HepG2 (cell line): ENCODE measurements around the gene ANO6. TPM values are rescaled to one million over a fixed set of nuclear protein-coding genes. Genes with fewer than 3 reads are reported as not detected.

Source experiments
- ATAC-seq: fragments of 200-7000 bp; cut with Tn5 transposase; 3 replicates; pipeline ENCODE4 v1.9.1; 2020; ENCODE audit warnings: mild to moderate bottlenecking, moderate library complexity
- BruUV-seq: library from RNA; stranded (reverse); fragments of 400-500 nt; replicated peaks from 2 replicates; lab custom pipeline; 2021; lab: Mats Ljungman, UMichigan
- CTCF ChIA-PET: fragments of 300-600 bp; formaldehyde crosslinking; extraction: SDS; loops from one replicate; lab custom pipeline; 2021; ENCODE audit warnings: low total read pairs, inconsistent platforms, low intra/inter-chr PET ratio; lab: Yijun Ruan, JAX
- POLR2A ChIA-PET: fragments of 350-600 bp; sonication (Branson Sonifier 250); formaldehyde crosslinking; loops from one replicate; lab custom pipeline; 2020; ENCODE audit warnings: antibody characterized with exemption, inconsistent platforms; lab: Yijun Ruan, JAX
- DNase-seq: peaks from one replicate; pipeline ENCODE4 v3.0.0-alpha.2; 2015; ENCODE audit warnings: low spot score
- FAIRE-seq: peaks from 3 replicates; lab custom pipeline; 2011; peaks lifted over from hg19 to GRCh38; lab: Jason Lieb, UNC
- H2AFZ ChIP-seq: one replicate; pipeline ENCODE4 v1.6.1; 2011; ENCODE audit warnings: low read length, inconsistent platforms
- H3K27ac ChIP-seq: fragments of 300-600 bp; 3 replicates; pipeline ENCODE4 v1.8.0; 2011; ENCODE audit warnings: mixed run types, mild to moderate bottlenecking, mixed read lengths, low read length, inconsistent platforms; ENCODE audit not compliant: insufficient read depth; ENCODE audit errors: extremely low read length
- H3K27me3 ChIP-seq, 2 experiments: fragments of 200-600 bp in 1 of 2; 2 replicates in 1 of 2; 3 replicates in 1 of 2; pipeline versions ENCODE4 v1.6.0 to v1.8.0; 2011; ENCODE audit warnings: low read length in 2 of 2, mild to moderate bottlenecking in 2 of 2, moderate library complexity in 2 of 2, inconsistent platforms in 1 of 2; ENCODE audit not compliant: insufficient read depth in 2 of 2, control insufficient read depth in 1 of 2
- H3K36me3 ChIP-seq, 2 experiments: fragments of 200-600 bp in 1 of 2; replicated peaks in 1 of 2; 2 replicates in 1 of 2; 3 replicates in 1 of 2; pipeline versions ENCODE4 v1.5.1 to v1.8.0; 2011; ENCODE audit warnings: low read length in 2 of 2, inconsistent platforms in 1 of 2; ENCODE audit not compliant: insufficient read depth in 2 of 2, control insufficient read depth in 1 of 2
- H3K4me1 ChIP-seq: 2 replicates; pipeline ENCODE4 v1.5.1; 2012; ENCODE audit warnings: low read length, inconsistent platforms; ENCODE audit not compliant: insufficient read depth
- H3K4me2 ChIP-seq: 2 replicates; pipeline ENCODE4 v1.6.0; 2011; ENCODE audit warnings: low read depth, low read length, inconsistent platforms
- H3K4me3 ChIP-seq, 3 experiments: fragments of 200-600 bp in 1 of 3; sonication (generic), shearing (Covaris generic) in 1 of 3; replicated peaks in 1 of 3; 2 replicates each; pipeline ENCODE4 v1.5.1; 2011 to 2016; ENCODE audit warnings: low read length in 3 of 3, inconsistent platforms in 2 of 3, low read depth in 2 of 3, mild to moderate bottlenecking in 2 of 3, control low read depth in 1 of 3, mixed read lengths in 1 of 3; ENCODE audit not compliant: insufficient read depth in 1 of 3
- H3K79me2 ChIP-seq: one replicate; pipeline ENCODE4 v1.6.1; 2011; ENCODE audit warnings: low read length, inconsistent platforms; ENCODE audit not compliant: insufficient read depth
- H3K9ac ChIP-seq: 2 replicates; pipeline ENCODE4 v1.6.0; 2011; ENCODE audit warnings: mild to moderate bottlenecking, low read depth, low read length, inconsistent platforms; ENCODE audit not compliant: insufficient read depth
- H3K9me3 ChIP-seq: 2 replicates; pipeline ENCODE4 v1.5.1; 2012; ENCODE audit warnings: mild to moderate bottlenecking, low read length
- H4K20me1 ChIP-seq: 2 replicates; pipeline ENCODE4 v1.6.0; 2011; ENCODE audit warnings: inconsistent platforms, mild to moderate bottlenecking, low read length, moderate library complexity; ENCODE audit not compliant: insufficient read depth
- CEBPB ChIP-seq: IDR thresholded peaks from 2 replicates; pipeline ENCODE4 v1.6.1; 2011; ENCODE audit warnings: low read depth, low read length, improper control_type of control experiment, borderline replicate concordance
- CEBPG ChIP-seq: IDR thresholded peaks from 2 replicates; pipeline ENCODE4 v1.6.1; 2016
- FOXA3 ChIP-seq: IDR thresholded peaks from 2 replicates; pipeline ENCODE4 v1.6.1; 2016; ENCODE audit warnings: missing genetic modification reagents, missing compliant biosample characterization
- FOXP1 ChIP-seq, 2 experiments: fragments of 450-650 bp in 1 of 2; IDR thresholded peaks; 2 replicates each; pipeline ENCODE4 v1.6.1; 2017 to 2018; ENCODE audit warnings: antibody characterized with exemption in 1 of 2
- GZF1 ChIP-seq: sonication (generic); formaldehyde crosslinking; IDR thresholded peaks from 2 replicates; pipeline ENCODE4 v1.5.1; 2020; ENCODE audit warnings: mild to moderate bottlenecking, missing genetic modification reagents
- JUN ChIP-seq: sonication (generic); formaldehyde crosslinking; IDR thresholded peaks from 2 replicates; pipeline ENCODE4 v1.4.0; 2020; ENCODE audit warnings: mild to moderate bottlenecking, missing genetic modification reagents
- WGBS: methylation state at CpG from one replicate; pipeline ENCODE4 v1.1.6; 2017; ENCODE audit warnings: low lambda C conversion rate; 5-methylcytosine and 5-hydroxymethylcytosine counted together
- in situ Hi-C: cut with HindIII; loops from 2 replicates; pipeline ENCODE4 v1.10.0; 2017; ENCODE audit warnings: low pct_unique_long_range_greater_than_20kb; ENCODE audit not compliant: extremely low pct_ligation_motif_present
- intact Hi-C: fragments of 100-400 bp; cut with micrococcal nuclease; formaldehyde crosslinking; loops from one replicate; pipeline ENCODE4 v1.10.0; 2022; ENCODE audit not compliant: unreplicated experiment
- polyA plus RNA-seq, 8 experiments: library from polyadenylated mRNA; depleted of rRNA in 3 of 8; stranded (reverse) in 7 of 8; unstranded in 1 of 8; fragments of >200 nt; fragmentation: Illumina TruSeq in 4 of 8; extraction: Trizol in 4 of 8; gene quantifications; 2 replicates each; pipeline versions ENCODE4 v1.2.1 to v1.2.3, GENCODE V29; 2011 to 2016; ENCODE audit warnings: low read depth in 4 of 8, missing spikeins in 1 of 8, mixed read lengths in 1 of 8; ENCODE audit not compliant: insufficient read depth in 1 of 8
- total RNA-seq, 5 experiments: library from RNA; depleted of rRNA; stranded (reverse); fragments of >200 nt; fragmentation: Illumina TruSeq; extraction: Trizol; gene quantifications; 2 replicates each; pipeline ENCODE4 v1.2.3, GENCODE V29; 2016; ENCODE audit warnings: low read depth in 1 of 5
- TF ChIP-seq, protein P1 (sequence below): IDR thresholded peaks from 2 replicates; pipeline ENCODE4 v1.4.0; 2020; ENCODE audit warnings: mild to moderate bottlenecking, missing genetic modification reagents
- TF ChIP-seq, protein P2 (sequence below): IDR thresholded peaks from 2 replicates; pipeline ENCODE4 v1.6.1; 2012; ENCODE audit warnings: low read depth, low read length, improper control_type of control experiment

Gene ANO6
- total and polyA plus RNA-seq, 2 of the 13 experiments (the other 11 are each of a cell fraction or from before 2014, with no cell fraction given): 37.8 to 57.1 TPM

DNA sequence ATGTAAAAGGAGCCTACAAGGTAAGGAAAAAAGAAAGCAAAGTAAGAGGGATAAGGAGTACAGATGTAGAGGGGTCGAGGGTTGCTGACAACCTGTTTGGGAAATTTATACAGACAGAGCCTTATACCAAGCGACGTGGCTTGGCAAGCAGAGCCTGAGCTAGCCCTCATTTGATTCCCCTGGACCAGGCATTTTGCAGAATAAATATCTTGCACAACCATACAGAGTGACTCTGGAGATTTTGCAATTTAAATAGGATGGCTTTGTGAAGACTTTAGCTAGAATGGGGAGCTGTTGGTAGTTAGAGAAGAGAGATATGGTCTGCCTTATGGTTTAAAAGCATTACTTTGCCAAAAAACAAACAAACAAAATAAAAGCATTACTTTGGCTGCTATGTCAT lies 11.1 kb upstream of the ANO6 start:
- FAIRE-seq: peak; percentile 40
- POLR2A ChIA-PET: interaction anchor here (0.7 to 1.7 kb wide), 2 partner anchors 11 to 13 kb away, joined by 3 to 7 read pairs; partner anchors contain the start of gene ANO6
- H3K4me2 ChIP-seq: no peak overlapping the region
- TF ChIP-seq CEBPB: peak; percentile 86
- TF ChIP-seq JUN (CRISPR knock-in tag): no peak
- TF ChIP-seq FOXA3: 0 out of 2 replicates have a peak, but pooled peaks have one; percentile 28
- TF ChIP-seq GZF1 (CRISPR knock-in tag): no peak
- TF ChIP-seq, protein P1, sequence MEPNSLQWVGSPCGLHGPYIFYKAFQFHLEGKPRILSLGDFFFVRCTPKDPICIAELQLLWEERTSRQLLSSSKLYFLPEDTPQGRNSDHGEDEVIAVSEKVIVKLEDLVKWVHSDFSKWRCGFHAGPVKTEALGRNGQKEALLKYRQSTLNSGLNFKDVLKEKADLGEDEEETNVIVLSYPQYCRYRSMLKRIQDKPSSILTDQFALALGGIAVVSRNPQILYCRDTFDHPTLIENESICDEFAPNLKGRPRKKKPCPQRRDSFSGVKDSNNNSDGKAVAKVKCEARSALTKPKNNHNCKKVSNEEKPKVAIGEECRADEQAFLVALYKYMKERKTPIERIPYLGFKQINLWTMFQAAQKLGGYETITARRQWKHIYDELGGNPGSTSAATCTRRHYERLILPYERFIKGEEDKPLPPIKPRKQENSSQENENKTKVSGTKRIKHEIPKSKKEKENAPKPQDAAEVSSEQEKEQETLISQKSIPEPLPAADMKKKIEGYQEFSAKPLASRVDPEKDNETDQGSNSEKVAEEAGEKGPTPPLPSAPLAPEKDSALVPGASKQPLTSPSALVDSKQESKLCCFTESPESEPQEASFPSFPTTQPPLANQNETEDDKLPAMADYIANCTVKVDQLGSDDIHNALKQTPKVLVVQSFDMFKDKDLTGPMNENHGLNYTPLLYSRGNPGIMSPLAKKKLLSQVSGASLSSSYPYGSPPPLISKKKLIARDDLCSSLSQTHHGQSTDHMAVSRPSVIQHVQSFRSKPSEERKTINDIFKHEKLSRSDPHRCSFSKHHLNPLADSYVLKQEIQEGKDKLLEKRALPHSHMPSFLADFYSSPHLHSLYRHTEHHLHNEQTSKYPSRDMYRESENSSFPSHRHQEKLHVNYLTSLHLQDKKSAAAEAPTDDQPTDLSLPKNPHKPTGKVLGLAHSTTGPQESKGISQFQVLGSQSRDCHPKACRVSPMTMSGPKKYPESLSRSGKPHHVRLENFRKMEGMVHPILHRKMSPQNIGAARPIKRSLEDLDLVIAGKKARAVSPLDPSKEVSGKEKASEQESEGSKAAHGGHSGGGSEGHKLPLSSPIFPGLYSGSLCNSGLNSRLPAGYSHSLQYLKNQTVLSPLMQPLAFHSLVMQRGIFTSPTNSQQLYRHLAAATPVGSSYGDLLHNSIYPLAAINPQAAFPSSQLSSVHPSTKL (CRISPR knock-in tag): peak; percentile 27; the same call in 1 of the 2 replicates
- TF ChIP-seq CEBPG (CRISPR knock-in tag): peak; percentile 78
- TF ChIP-seq, protein P2, sequence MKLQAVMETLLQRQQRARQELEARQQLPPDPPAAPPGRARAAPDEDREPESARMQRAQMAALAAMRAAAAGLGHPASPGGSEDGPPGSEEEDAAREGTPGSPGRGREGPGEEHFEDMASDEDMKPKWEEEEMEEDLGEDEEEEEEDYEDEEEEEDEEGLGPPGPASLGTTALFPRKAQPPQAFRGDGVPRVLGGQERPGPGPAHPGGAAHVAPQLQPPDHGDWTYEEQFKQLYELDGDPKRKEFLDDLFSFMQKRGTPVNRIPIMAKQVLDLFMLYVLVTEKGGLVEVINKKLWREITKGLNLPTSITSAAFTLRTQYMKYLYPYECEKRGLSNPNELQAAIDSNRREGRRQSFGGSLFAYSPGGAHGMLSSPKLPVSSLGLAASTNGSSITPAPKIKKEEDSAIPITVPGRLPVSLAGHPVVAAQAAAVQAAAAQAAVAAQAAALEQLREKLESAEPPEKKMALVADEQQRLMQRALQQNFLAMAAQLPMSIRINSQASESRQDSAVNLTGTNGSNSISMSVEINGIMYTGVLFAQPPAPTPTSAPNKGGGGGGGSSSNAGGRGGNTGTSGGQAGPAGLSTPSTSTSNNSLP: 0 out of 2 replicates have a peak, but pooled peaks have one; percentile 5
- no peak for TF ChIP-seq FOXP1 (IDR thresholded peaks at IDR 0.05)
- TF ChIP-seq FOXP1 (CRISPR knock-in tag; IDR thresholded peaks at IDR 0.05): peak; percentile 24; the same call in 1 of the 2 replicates
- TF ChIP-seq, all 625 proteins: peak for 6
- H3K4me3 ChIP-seq: no peak overlapping the region
- in situ Hi-C loops (no loop called here), intact Hi-C loops (no loop called here)
- no peak overlapping the region for H3K9ac ChIP-seq
- peaks cover 71% of the 10 kb centered on the region for H3K4me1 ChIP-seq
- peak overlapping the region; percentile 8 for H3K27ac ChIP-seq
- CTCF ChIA-PET: no interaction called here
- no peaks in the 10 kb centered on the region for H3K79me2 ChIP-seq
- H3K27me3 ChIP-seq: no peaks in the 10 kb centered on the region
- H3K36me3 ChIP-seq: no peaks in the 10 kb centered on the region
- DNase-seq (peak; percentile 41), ATAC-seq (peak; percentile 56)
- no peaks in the 10 kb centered on the region for H4K20me1 ChIP-seq
- H3K9me3 ChIP-seq: no peaks in the 10 kb centered on the region
- 33% methylated on average over 3 of the region's 3 CpGs for WGBS
- H2AFZ ChIP-seq: no peak overlapping the region
- BruUV-seq: no TSS peak
